HG02642 (cell line): ENCODE data around the gene RAB11FIP4.

ENCODE experiments used
- ATAC-seq: cut with Tn5 transposase; IDR thresholded peaks from one replicate; pipeline ENCODE4 v1.9.1; 2021; ENCODE audit warnings: mild to moderate bottlenecking; ENCODE audit not compliant: unreplicated experiment, poor library complexity

RAB11FIP4 gene

GRCh38 chr17:31404028-31404949 lies 12.8 kb downstream of the RAB11FIP4 start:
- ATAC-seq = no peak

- ATAC-seq = no peak
Measured at GRCh38 chr17:31405890-31406371, 14.5 kb downstream of the RAB11FIP4 start.

- no peak for ATAC-seq
Measured at GRCh38 chr17:31408586-31408985, 17.1 kb downstream of the RAB11FIP4 start.

- ATAC-seq = no peak
Measured at GRCh38 chr17:31411707-31412285, 20.3 kb downstream of the RAB11FIP4 start.

- no peak for ATAC-seq
Measured at GRCh38 chr17:31412511-31412910, 21.0 kb downstream of the RAB11FIP4 start.

GRCh38 chr17:31413081-31413799 lies 21.8 kb downstream of the RAB11FIP4 start:
- ATAC-seq = no peak

DNA sequence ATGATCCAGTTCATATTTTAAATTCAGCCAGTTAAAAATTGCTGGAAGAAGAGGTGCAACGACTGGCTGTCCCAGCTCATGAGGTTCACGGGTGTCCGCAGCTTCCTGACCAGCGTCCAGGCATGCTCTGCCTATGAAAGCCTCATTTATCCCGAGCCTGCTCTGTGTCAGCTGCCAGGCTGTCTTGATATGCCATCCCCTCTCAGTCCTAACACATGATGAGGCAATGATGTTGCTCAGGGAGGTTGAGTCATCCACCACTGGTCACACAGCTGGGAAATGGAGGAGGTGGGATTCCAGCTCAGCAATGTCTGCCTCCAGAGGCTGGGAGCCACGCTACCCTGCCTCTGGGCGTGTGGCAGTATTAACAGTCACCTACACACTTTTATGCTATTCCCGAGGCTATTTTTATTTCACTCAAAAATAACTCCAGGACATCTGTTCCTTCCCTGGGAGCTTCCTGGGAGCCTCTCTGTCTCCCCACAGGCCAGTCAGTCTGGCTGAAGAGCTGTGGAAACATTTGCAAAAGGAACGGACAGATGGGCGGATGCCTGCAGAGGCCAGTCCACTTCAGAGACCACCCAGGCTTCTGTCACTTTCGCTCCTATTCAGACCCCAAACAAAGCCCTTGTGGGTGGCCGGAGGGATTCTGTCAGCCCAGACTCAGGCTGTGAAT lies 22.5 kb downstream of the RAB11FIP4 start:
- ATAC-seq = no peak

- no peak for ATAC-seq
Measured at GRCh38 chr17:31414550-31414918, 23.1 kb downstream of the RAB11FIP4 start.

GRCh38 chr17:31415004-31415454 lies 23.6 kb downstream of the RAB11FIP4 start:
- no peak for ATAC-seq

DNA sequence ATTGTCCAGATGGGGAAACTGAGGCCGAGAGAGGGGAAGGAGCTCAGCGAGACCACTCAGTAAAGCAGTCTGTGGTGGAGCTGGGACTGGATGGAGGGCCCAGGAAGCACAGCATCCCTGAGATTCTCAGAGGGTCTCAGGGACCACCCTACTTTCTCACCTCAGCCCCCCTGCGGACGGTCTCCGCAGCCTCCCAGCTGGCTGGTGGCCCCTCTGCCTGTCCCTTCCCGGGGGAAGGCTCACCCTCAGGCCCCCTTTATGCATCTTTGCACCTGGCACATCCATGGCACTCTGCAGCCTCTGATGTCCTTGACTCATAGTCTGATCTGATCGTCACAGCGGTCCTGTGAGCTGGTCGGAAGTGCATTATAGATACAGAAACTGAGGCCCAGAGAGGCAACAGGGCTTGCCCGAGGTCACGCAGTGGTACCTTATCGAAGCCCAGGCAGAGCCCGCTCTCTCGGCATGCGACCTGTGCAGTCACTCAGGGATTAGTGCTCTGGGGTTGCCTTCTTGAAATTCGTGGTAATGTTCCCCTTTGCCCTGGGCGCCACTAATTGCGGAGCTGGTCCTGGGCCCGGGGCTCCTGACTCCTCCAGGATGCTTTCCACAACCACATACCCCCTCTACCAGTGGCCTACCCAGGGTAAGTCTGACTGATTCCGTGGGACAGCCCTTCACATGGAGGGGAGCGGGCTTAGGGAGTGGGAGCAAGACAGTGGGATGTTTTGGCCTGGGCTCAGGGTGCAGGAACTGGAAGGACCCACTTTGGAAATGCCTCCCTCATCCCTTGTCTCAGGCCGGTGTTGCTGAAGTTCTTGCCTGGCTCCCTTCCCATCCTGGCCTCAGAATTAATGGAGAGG lies 24.4 kb downstream of the RAB11FIP4 start:
- ATAC-seq = no peak

DNA sequence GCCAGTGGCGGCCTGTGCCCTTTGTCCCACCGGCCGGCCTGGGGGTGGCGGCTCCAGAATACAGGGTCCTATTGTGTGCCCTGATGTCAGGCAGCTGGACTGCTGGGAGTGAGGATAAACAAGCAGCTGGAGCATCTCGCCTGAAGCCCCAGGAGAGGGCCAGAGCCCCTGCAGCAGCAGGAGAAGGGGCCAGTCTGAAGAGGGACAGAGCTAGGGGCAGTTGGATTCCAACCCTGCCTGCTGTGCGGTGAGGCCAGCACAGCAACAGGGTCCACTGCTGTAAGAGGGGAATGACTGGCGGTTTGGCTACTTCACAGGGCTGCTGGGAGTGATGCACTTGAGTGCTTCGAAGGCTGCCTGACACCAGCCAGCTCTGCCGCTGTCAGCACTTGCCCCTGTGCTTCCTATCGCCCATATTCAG lies 25.0 kb downstream of the RAB11FIP4 start:
- no peak for ATAC-seq

DNA sequence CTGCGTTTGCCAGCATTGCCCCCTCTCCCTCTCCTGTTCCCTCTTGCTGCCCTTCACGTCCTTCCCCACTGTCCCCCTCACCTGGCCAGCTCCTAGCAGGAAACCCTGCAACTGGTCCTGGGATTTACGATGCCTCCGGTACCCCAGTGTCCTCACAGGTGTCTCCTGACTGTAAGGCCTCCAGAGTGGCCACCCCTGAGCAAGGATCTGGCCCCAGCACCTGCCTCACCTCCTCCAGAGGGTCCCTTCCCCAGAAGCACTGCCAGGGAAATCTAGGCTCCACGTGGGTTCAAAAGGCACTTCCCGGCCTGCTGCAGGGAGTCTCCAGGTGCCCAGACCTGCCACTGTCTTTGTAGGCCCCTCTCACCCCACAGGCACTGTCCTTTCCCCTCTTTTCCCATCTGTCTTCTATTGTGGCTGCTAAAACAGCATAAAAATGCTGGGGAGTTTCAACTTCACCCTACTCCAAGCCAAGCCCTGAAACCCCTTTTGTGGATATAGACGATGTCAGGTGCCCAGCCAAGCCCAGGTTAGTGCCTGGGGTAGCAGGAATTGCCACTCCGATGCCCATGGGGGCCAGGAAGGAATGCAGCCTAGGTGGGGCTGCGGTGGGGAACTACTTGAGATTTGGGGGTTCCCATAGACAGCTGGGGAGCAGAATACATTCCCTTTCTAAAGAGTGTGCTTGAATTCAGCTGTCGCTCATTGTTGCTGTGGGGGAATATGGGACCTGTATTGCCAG lies 25.7 kb downstream of the RAB11FIP4 start:
- no peak for ATAC-seq

DNA sequence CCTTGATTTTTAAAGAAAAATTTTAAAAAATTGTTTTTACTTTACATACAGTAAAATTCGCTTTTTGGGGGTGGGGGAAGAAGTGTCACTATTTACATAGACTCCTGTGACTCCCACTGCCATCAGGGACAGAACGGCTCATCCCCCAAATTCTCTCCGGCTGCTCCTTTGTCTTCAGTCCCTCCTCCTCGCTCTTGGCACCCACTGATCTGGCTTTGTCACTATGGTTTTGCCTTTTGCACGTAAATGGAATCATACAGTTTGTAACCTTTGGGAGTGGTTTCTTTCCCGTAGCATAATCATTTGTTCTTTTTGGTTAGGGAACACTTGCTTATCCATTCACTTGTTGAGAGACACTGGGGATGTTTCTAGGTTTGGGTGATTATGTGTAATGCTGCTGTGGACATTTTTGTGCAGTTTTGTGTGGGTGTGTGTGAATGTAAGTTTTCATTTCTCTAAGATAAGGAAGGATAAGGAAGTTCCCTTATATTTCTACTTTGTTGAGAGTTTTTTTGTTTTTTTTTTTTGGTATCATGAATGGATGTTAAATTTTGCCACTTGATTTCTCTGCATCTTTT lies 27.4 kb downstream of the RAB11FIP4 start:
- ATAC-seq = no peak

GRCh38 chr17:31422443-31422842 lies 31.0 kb downstream of the RAB11FIP4 start:
- ATAC-seq = no peak

DNA sequence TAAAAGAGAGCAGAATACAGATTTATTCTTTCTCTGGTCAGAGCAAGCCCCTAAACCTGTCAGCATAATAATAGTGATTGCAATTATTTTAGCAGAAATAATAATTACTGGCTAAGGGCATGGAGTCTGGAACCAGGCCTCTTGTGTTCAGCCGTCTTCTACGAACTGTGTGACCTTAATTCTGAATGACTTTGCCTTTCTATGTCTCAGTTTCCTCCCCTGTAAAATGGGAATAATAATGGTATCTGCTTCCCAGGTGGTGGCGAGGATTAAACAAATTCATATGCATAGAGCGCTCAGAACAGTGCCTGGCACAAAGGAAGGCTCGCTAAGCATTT lies 33.4 kb downstream of the RAB11FIP4 start:
- ATAC-seq = no peak

- no peak for ATAC-seq
Measured at GRCh38 chr17:31425282-31426040, 34.0 kb downstream of the RAB11FIP4 start.

- no peak for ATAC-seq
Measured at GRCh38 chr17:31427684-31428083, 36.2 kb downstream of the RAB11FIP4 start.

- no peak for ATAC-seq
Measured at GRCh38 chr17:31428111-31428510, 36.6 kb downstream of the RAB11FIP4 start.
